Activated T-cell treated with anti-CD3 and anti-CD28 coated beads for 1 hour (primary cell): ENCODE measurements around the gene AHNAK2.
"Not testable (repeated sequence)": the region's sequence is repeated elsewhere in the genome, so short reads cannot be mapped to it uniquely, and the experiment has no call there.

Experiments used
- DNase-seq: peaks from one replicate; pipeline ENCODE4 v3.0.0-alpha.2; 2020; ENCODE audit warnings: low read depth

The AHNAK2 gene

GRCh38 chr14:104951863-104952657, 26.1 kb downstream of the AHNAK2 start:
- DNase-seq: not testable (repeated sequence)

- DNase-seq: not testable (repeated sequence)
These were observed 27.5 kb downstream of the AHNAK2 start for GRCh38 chr14:104950701-104951100.

- no peak for DNase-seq
These were observed 28.2 kb downstream of the AHNAK2 start for GRCh38 chr14:104950021-104950420.

- not testable (repeated sequence) for DNase-seq
These were observed 28.7 kb downstream of the AHNAK2 start for GRCh38 chr14:104949406-104949955.

GRCh38 chr14:104948736-104949031, 29.5 kb downstream of the AHNAK2 start:
- DNase-seq: no peak

GRCh38 chr14:104947881-104948735, 30.1 kb downstream of the AHNAK2 start:
- DNase-seq: not testable (repeated sequence)

GRCh38 chr14:104947201-104947600, 31.0 kb downstream of the AHNAK2 start:
- DNase-seq: not testable (repeated sequence)

- not testable (repeated sequence) for DNase-seq
These were observed 31.9 kb downstream of the AHNAK2 start for GRCh38 chr14:104945986-104946965.

- not testable (repeated sequence) for DNase-seq
These were observed 32.9 kb downstream of the AHNAK2 start for GRCh38 chr14:104945266-104945665.

GRCh38 chr14:104944436-104945205, 33.6 kb downstream of the AHNAK2 start:
- DNase-seq: not testable (repeated sequence)

- DNase-seq: not testable (repeated sequence)
These were observed 34.2 kb downstream of the AHNAK2 start for GRCh38 chr14:104944016-104944308.

GRCh38 chr14:104943216-104944015, 34.8 kb downstream of the AHNAK2 start:
- DNase-seq: not testable (repeated sequence)

GRCh38 chr14:104942586-104942985, 35.6 kb downstream of the AHNAK2 start:
- DNase-seq: no peak

- DNase-seq: no peak
These were observed 36.4 kb downstream of the AHNAK2 start for GRCh38 chr14:104941508-104942365.

- DNase-seq: no peak
These were observed 37.5 kb downstream of the AHNAK2 start for GRCh38 chr14:104940526-104941150.

- no peak for DNase-seq
These were observed 38.3 kb downstream of the AHNAK2 start for GRCh38 chr14:104939666-104940410.

- no peak for DNase-seq
These were observed 39.2 kb downstream of the AHNAK2 start for GRCh38 chr14:104938960-104939359.

GRCh38 chr14:104938436-104938835, 39.7 kb downstream of the AHNAK2 start:
- no peak for DNase-seq
